NOMO-1 (cell line): ENCODE data around the gene BID.

Experiments
- DNase-seq, 2 experiments: peaks; one replicate each; lab custom pipeline; 2025; ENCODE audit not compliant: unreplicated experiment in 2 of 2; lab: John Stamatoyannopoulos, UW

Gene BID

DNA sequence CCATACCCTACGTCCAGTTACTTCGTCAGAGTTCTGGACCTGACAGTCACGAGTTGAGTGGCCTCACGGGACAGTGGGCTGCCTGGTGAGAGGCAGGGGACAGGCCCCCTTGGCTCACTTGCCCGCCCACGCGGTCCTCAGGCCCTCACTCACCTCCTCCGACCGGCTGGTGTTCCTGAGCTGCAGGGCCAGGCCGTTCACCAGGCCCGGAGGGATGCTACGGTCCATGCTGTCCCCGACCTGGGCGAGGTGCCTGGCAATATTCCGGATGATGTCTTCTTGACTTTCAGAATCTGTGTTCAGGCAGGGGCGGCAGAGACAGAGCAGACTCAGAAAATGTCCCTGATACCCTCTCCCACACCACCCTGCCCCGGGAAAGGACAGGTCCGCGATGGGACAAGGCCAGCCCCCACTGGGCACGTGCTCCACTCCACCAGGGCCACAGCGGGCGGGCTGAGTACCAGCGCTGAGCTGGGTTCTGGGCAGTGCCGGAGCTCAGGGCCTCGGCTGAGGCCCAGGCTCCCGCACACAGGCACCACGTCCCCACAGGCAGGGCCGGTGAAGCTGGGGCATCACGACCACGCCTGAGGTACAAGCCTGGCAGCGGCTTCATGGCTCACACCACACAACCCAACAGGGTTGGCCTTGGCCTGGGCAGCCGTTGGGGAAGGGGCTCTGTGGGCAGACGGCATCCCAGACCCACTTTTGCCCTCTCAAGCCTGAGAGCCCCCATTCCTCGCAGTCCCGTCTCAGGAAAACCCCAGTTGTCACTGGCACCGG is 34.9 kb downstream of the BID start:
- DNase-seq: no peak

DNA sequence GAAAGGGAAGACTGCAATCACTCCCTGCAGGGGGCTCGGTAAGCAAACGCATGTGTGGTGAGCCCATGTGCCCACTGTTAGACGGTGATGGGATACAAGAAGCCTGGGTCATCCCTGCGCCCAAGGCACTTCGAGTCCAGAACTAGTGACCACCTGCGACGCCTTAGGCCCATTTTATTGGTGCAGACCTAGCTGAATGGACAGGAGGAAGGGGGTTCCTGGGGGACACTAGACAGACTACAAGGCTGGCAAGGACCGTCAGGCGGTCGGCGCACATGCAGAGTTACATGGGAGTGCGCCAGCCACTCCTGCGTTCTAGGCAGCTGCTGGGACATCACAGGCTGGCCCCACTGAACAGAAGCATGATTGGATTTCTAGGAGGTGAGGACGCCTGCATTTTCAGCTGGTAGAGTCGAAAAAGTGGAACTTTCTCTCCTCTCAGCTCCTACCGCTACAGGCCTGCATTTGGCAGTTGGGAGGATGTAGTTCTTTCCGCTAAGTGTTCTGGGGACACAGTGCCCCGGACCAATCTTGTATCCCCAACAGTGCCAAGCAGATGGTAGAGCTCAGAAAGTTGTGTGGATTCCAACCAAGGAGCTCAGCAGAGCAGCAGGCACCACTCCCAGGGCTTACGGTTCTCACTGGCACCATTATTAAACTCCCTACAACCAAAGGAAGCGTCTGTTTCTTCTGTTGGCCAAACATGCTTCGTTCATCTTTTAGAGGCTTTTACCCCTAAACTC is 35.7 kb downstream of the BID start:
- no peak for DNase-seq

DNA sequence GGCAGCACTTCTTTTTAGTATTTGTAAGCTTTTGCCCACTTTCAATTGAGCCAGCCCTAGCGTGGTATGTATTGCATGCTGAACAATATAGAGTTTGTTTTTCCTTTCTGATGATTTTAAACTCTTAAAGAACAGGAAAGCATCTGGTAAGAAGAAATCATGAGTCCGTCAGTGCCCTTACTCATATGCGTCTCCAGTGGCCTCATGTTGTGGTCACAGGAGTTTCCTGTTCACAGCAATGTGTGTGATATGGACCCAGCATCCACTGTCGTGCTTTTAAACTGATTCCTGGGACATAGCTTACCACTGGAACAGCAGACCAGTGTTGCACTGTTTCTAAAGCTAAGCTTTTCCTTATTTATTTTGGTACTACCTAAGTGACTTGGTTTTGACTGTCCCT is 40.1 kb downstream of the BID start:
- no peak for DNase-seq

DNA sequence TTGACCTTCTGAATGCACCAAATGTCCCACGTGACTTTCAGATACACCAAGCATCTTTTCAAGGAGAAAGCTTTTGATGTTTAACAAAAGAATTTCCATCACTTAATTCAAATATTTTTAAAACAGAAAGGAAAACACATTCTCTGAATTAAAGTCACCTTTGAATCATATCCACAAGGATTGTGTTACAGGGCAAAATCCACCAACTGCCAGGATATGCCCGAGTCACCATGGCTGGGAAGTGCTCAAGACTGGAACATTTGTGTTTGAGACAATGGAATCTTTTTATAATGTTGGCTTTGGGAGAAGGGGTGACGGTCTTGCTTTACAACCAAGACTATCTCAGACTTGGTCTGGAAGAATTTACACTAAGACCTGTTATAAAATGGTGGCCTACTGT is 40.8 kb downstream of the BID start:
- DNase-seq: no peak

DNA sequence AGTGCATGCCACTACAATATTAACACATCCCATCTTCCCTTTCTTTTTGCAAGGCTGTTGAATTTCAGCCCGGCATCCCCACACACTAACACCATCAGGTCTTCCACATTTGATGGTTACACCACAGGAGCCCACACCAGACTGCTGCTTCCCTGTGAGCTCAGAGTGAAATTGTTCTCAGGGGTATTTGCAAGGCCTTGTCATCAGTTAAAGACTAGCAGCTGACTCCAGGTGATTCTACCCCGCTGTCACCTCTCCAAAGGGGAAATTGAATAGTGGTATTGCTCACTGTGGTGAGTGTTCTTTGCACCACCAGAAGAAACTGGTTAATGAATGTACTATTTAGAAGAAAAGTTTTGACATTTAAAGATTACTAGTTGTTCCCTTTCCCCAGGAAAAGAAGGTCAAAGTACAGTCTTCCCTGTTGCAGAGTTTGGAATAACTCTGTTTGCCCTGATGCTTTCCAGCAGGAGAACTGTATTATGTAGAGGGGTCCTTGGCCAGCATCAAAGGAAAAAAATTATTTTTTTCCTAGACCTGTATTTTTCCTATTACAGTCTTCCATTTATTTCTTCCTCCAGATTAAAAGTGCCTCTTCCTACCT is 41.9 kb downstream of the BID start:
- DNase-seq: no peak

DNA sequence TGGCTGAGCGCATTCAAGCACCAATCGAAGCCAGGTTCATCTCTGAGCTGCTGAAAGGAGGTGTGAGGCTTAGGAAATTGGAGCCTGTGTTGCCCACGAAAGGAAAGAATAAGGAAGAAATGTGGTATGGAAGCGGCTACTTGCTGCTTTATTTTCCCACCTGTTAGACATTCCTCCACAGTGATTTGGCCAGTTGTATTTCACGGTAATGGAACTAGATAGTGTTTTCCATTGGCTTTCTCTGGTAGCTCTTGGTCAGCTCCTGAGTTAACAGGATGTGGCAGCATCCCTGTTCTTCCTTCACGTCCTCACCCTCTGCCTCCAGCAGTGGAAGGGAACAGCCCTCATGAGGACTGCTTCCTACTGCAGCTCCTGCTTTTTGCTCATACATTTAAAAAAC is 44.7 kb downstream of the BID start:
- no peak for DNase-seq

DNA sequence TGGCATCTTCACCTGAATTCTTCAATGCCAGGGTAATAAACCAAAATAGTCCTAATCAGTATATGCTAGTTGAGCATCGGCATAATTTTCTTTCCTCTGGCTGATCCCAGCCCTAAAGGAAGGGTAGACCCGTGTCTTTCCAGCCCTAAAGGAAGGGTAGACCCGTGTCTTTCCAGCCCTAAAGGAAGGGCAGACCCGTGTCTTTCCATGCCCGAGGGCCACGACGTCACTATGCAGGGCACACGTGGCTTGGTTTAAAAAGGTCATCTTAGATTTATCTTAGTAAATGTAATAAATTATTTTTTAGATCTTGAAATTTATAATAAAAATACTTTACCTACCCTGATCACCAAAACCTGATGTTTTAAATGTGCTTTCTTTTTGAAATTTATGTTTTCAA is 45.5 kb downstream of the BID start:
- no peak for DNase-seq

DNA sequence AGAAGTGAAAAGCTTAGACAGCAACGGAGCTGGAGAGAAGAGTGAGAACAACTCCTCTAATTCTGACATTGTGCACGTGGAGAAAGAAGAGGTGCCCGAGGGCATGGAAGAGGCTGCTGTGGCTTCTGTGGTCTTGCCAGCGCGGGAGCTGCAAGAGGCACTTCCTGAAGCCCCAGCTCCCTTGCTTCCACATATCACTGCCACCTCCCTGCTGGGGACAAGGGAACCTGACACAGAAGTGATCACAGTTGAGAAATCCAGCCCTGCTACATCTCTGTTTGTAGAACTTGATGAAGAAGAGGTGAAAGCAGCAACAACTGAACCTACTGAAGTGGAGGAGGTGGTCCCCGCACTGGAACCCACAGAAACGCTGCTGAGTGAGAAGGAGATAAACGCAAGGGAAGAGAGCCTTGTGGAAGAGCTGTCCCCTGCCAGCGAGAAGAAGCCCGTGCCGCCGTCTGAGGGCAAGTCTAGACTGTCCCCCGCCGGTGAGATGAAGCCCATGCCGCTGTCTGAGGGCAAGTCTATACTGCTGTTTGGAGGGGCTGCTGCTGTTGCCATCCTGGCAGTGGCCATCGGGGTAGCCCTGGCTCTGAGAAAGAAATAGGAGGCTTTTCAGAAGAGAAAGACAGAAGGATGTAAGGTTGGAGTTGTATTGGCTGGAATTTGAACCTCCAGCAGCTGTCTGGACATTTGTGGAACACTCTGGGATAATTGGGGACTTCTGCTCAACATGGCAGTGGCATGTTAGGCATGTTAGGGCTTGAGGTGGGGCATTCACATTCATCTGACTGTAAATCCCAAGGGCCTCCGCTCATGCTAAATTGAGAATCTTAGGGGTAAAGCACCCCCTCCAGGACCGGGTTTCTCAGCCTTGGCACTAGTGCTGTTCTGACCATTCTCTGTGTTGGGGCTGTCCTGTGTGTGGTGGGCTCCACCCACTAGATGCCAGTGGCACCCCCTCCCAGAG is 47.1 kb downstream of the BID start:
- DNase-seq: peak; percentile 50 to 62

DNA sequence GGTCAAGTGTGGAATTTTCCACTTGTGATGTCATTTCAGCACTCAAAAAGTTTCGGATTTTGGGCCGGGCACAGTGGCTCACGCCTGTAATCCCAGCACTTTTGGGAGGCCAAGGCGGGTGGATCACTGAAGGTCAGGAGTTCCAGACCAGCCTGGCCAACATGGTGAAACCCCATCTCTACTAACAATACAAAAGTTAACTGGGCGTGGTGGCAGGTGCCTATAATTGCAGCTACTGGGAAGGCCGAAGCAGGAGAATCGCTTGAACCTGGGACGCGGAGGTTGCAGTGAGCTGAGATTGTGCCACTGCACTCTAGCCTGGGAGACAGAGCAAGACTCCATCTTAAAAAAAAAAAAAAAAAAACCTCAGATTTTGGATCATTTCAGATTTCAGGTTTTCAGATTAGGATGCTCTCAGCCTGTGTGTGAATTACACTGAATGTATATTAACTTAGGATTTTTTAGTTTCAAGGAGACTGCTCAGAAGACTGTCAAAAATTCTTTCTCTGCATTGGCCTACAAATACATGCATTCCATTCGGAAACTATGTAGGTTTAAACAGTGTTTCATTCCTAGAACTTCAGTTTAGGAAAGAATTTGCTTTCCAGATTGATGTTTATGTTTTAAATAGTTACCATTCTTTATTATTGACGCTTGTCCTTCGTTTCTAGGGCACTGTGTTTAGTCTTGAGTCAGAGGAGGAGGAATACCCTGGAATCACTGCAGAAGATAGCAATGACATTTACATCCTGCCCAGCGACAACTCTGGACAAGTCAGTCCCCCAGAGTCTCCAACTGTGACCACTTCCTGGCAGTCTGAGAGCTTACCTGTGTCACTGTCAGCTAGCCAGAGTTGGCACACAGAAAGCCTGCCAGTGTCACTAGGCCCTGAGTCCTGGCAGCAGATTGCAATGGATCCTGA is 48.0 kb downstream of the BID start:
- DNase-seq: no peak

DNA sequence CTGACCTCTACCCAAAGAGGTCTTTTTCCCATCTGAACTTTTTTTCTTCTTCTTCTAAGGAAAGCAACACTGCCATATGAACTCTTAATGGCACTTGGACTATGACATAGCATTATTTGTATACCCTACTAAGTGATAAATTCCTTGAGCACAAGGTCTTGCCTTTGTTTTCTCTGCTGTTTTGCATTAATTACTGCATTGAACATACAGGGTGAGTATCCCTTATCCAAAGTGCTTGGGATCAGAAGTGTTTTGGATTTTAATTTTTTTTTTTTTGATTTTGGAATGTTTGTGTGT is 48.8 kb downstream of the BID start:
- DNase-seq: no peak

DNA sequence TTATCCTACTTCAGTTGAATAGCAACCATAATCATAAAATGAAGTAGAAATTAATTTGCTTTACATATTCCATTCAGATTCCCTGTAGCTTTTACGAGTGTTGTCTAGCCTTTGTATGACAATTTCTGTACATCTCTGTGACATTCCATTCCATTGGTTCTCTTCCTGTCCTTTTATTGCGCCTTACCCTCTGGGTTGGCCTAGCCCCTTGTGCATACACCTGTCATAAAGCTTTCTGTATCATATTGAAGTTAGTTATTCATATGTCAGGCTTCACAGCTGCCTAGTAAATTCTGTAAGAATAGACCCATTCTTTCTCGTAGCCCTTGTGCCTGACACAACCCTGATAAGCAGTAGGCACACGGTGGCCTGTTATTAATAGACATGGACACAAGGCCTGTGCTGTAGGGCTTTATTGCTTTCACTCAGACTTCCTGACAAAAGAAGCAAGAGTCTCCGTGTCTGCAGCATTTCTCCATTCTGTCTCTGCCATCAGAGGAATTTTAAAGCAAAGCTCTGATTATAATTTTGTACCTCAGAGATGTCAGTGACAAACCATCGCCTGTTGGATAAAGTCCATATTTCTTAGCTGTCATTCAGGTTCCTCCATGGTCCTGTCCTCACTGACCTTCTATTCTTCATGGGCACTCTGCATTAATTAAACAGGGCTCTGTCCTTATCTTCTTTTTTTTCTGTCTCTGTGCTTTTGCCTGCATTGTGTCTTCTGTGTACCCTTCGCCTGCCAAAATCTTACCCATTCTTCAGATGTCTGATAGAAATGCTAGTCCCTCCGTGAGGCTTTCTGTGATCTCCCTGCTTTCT is 49.4 kb downstream of the BID start:
- no peak for DNase-seq

DNA sequence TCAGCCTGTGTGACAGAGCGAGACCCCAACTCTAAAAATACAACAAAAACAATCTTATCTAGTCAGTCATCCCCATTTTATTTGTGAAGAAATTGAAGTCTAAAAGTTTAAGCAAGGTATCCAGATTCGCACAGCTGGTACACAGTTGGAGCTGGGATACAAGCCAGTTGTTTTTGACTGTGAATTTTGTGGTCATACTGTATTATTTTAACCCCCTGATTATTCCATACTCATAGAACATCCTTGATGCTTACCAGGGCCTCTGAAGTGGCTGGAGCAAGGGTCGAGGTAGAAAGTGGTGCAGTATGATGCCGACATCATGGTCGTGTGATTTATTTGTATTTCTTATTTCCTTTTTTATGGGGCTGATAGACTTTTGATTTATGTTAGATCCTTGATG is 50.0 kb downstream of the BID start:
- DNase-seq: no peak

DNA sequence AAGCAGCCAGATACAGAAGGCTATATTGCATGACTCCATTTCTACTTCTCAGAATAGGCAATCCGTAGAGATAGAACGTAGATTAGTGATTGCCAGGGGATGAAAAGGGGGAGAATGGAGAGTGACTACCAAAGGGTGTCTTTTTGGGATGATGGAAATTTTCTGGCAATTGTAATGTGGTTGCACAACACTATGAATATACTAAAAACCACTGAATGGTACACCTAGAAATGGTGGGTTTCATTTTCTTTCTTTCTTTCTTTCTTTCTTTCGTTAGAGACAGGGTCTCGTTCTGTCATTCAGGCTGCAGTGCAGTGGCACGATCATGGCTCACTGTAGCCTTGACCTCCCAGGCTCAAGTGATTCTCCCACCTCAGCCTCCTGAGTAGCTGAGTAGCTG is 54.4 kb downstream of the BID start:
- DNase-seq: no peak

DNA sequence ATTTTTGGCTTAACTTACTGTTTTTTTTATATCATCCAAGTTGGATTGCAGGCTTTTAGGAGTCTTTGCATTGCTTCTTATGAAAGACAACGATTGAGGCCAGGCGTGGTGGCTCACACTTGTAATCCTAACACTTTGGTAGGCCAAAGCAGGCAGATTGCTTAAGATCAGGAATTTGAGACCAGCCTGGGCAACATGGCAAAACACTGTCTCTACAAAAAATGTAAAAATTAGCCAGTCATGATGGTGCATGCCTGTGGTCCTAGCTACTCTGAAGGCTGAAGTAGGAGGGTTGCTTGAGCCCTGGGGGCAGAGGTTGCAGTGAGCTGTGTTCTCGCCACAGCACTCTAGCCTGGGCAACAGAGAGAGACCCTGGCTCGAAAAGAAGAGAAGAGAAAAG is 56.6 kb downstream of the BID start:
- DNase-seq: no peak

DNA sequence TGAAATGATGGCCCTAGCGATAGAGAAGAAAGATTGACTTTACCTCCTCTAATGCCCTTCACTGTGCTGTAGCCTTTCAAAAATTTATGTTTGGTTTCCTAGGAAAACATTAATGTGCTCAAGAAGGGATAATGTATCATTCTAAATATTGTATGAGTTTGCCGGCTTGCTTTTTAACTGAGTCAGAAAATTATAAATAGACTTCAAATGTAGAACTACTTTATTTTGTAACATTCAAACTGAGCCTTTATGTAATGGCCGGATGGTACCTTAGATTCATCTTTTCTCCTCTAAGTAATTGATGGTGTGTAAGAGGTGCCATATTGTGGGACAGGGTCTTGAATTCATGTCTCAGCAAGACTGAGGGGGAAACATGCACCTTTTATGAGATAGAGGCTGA is 57.7 kb downstream of the BID start:
- DNase-seq: no peak

DNA sequence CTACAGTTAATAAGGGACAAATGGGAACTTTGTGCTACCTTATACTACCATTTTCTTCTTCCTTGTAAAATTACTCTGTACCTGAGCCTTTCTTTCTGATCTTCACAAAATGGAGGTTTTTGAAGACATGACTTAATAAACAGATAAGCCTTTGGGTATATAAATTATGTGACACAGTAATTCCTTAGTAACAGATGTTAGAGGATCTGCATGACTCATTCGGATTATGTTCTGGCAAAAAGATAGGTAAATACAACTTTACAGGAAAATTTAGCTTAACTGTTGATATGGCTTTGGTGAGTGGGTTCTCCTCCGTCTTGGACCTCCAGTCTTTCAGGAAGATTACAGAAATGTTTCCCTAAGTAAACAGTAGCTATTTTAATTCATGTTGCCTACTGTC is 61.8 kb downstream of the BID start:
- DNase-seq: no peak

DNA sequence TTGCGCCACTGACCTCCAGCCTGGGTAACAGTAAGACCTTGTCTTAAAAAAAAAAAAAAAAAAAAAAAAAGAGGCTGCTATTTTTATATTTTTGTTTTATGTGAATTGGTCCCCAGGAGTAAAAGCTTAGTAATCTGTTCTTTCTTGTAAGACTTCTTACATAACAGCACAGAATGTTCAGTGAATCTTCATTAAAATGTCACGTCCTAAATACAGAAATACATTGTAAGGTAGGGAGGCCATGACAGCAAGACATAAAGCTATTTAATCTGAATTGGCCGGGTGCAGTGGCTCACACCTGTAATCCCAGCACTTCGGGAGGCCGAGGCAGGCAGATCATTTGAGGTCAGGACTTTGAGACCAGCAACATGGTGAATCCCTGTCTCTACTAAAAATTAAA is 64.2 kb downstream of the BID start:
- DNase-seq: no peak

DNA sequence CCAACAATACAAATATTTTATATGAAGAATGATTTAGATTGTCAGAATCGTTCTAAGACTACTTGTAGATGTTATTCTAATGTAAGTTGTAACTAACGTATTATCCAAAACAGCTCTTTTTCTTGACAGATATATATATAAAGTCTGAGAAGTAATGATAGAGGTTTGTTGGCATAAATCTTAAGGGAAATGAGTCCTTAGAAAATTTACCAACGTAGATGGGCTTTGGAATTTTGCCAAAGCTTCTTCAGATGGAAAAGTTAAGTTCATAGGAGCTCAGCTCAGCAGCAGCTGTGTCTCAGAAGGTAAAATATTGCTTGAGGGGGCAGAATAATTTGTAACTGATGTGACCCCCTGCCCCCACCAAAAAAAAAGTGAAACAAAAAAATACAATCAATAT is 66.7 kb downstream of the BID start:
- DNase-seq: no peak

DNA sequence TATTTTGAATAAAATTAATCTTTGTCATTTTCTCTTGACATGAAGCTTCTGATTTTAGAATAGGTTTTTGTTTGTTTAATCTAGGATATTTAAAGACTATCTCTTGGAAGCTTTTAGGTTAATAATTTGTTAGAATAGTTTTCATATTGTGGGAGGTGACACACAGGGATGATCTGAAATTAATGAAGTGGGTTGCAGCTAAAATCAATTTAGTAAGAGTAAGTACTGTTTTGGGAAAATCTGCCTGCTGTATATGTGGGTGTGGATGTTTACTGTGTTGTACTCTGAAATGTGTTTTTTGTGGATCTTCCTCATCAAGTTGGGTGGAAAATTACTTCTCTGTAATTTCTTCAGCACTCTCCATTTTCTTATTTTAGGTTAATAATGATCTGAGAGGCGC is 67.3 kb downstream of the BID start:
- DNase-seq: no peak
